GM19193 (cell line): ENCODE measurements around the gene CCL2.

Experiments used
- POLR2A ChIP-seq: IDR thresholded peaks from 4 replicates; pipeline ENCODE4 v1.6.1; 2011; ENCODE audit not compliant: insufficient read depth, insufficient read length; ENCODE audit errors: extremely low read depth

CCL2 gene

DNA sequence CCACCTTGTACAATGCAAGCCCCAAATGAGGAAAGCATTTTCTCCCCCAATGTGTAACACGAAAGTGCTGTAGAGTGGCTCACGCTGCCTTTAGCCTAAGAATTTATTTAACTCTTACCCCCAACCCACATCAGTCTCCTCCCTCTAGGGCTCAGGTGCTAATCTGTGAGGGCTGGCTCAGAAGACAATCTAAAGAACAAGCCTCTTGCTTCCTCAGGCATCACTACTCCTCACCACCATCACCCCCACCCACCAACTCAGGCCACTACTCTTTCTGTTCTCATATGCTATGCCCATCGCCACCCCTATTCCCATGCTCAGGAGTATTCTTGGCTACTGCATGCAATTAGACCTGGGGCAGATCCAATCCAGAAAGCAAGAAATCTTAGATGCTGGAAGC, 3.9 kb upstream of the CCL2 start:
- TF ChIP-seq POLR2A: no peak

DNA sequence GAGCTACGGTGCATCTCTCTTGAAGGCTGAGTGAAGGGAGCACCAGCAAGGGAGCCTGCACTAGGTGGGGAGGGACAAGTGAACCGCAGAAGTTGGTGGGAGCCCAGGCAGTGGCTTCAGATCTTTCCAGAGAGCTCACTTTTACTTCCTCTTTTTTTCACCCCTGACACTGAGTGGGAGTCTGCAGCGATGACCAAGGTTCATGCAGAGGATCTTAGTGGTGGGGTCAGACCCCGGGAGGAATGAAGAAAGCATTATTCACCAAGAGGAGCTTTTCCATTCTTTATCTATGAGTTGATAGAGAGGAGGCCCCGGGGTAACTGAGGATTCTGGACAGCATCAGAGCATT, 3.0 kb upstream of the CCL2 start:
- TF ChIP-seq POLR2A: no peak

DNA sequence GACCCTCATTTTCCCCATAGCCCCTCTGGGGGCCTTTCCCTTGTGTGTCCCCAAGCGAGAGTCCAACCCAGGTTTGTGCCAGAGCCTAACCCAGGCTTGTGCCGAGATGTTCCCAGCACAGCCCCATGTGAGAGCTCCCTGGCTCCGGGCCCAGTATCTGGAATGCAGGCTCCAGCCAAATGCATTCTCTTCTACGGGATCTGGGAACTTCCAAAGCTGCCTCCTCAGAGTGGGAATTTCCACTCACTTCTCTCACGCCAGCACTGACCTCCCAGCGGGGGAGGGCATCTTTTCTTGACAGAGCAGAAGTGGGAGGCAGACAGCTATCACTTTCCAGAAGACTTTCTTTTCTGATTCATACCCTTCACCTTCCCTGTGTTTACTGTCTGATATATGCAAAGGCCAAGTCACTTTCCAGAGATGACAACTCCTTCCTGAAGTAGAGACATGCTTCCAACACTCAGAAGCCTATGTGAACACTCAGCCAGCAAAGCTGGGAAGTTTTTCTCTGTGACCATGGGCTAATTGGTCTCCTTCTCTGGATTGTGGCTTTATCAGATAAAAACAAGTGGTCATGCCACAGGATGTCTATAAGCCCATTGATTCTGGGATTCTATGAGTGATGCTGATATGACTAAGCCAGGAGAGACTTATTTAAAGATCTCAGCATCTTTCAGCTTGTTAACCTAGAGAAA, 2.5 kb upstream of the CCL2 start:
- TF ChIP-seq POLR2A: no peak

DNA sequence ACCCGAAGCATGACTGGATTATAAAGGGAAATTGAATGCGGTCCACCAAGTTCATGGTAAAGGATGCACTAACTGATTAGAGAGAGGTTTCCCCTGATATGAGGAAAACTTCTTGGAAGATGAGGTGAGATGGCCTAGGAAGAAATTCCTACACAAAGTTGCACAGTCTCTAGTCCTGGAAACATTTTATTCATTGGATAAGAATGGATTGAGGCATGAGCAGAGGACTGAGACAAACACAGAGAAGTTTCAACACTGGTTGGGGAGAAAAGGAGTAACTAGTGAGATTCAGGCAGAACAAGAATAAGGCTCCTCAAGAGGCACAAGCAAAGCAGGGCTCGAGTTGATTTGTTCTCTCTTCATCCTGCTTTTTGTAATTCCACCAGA, 2.0 kb upstream of the CCL2 start:
- no peak for TF ChIP-seq POLR2A

DNA sequence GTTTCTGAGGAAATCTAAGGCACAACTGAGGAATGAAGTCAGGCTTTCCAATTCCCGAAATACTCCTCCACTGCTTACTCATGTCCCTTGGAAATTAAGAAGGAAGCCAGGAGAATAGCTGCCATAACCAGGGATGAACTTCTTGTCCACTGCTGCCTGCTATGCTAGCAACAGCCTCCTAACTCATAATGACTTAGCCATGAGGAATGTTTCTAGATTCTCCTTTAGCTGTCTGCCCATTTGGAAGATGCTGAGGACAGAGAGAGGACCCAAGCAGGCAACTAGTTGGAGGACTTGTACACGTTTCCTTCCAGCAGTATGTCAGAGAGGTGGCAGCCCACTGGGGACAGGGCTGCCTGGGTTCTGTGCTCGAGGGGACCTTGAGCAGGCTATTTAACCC, 939 bp upstream of the CCL2 start:
- TF ChIP-seq POLR2A: no peak

DNA sequence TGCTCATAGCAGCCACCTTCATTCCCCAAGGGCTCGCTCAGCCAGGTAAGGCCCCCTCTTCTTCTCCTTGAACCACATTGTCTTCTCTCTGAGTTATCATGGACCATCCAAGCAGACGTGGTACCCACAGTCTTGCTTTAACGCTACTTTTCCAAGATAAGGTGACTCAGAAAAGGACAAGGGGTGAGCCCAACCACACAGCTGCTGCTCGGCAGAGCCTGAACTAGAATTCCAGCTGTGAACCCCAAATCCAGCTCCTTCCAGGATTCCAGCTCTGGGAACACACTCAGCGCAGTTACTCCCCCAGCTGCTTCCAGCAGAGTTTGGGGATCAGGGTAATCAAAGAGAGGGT, 272 bp downstream of the CCL2 start:
- TF ChIP-seq POLR2A: no peak

DNA sequence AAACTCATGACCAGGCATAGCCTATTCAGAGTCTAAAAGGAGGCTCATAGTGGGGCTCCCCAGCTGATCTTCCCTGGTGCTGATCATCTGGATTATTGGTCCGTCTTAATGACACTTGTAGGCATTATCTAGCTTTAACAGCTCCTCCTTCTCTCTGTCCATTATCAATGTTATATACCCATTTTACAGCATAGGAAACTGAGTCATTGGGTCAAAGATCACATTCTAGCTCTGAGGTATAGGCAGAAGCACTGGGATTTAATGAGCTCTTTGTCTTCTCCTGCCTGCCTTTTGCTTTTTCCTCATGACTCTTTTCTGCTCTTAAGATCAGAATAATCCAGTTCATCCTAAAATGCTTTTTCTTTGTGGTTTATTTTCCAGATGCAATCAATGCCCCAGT, 756 bp downstream of the CCL2 start:
- TF ChIP-seq POLR2A: no peak

DNA sequence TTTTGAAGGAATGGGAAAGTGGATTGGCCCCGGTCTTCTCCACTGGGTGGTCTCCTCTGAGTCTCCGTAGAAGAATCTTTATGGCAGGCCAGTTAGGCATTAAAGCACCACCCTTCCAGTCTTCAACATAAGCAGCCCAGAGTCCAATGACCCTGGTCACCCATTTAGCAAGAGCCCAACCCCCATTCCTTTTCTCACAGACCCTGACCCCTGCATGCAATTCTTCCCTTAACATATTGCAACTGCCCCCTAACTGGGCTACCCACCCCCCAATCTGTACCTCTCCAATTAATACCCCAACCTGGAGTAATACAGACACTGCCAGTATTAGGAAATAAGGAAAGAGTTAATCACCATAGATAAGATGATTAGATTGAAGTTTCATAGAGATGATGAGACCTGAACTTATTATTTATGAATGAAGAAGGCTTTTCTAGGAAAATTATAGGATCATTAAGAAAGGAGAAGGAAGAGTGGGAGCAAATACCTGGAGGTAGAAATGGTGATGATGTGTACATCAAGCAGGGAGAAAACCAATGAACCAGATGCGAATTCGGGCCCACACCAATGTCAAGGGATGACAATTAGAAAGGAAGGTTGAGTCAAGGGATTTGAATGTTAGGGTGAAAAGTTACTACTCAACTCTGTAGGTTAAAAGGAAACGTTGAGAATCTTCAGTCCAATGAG, 2.4 kb downstream of the CCL2 start:
- TF ChIP-seq POLR2A: no peak

DNA sequence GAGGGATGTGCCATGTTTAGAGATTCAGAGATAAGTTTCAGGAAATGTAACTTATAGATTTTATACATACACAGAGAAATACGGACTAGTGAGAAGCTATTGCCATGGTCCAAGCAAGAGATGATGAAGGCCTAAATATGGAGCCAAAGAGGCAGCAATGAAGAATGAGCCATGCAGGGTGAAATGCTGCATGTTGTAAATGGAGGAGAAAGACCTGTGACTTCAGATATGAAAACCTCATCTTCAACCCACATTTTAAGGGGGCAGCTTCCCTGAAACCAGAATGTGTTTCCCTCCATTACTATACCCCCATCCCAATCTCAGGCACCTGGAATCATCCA, 2.9 kb downstream of the CCL2 start:
- TF ChIP-seq POLR2A: no peak

DNA sequence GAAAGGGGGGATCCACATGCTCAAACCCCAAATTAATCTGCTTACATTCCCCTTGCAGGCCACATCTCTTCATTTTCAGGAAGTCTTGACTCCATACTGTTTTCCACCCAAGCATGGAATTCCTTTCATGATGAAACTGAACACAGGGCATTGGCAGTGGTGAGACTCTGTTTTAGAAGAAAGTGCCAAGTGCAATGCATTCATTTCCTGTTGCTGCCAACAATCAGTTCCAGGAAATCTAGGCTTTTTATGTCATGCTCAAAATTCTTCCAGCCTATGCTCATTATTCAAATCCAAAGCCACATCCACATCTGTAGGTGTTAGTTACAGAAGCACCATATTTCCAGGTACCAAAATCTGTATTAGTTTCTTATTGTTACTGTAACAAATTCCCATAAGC, 4.1 kb downstream of the CCL2 start:
- no peak for TF ChIP-seq POLR2A

DNA sequence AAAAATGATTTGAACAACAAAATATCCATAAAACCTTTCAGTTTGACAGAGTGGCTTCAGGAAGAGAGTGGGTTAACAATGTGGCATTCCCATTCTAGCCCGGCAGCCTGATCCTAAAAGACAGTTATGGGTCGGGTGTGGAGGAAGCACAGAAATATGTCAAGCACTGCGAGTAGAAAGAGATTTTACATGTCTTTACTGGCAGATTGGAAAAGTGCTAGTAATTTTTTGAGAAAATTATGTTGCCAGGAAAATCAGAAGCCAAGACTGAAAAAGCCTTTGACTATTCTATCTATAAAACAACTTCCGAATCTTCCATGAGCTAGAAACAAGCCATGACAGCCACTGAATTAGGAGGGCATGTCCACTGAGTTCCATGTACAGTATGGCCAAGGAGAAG, 5.8 kb downstream of the CCL2 start:
- no peak for TF ChIP-seq POLR2A

DNA sequence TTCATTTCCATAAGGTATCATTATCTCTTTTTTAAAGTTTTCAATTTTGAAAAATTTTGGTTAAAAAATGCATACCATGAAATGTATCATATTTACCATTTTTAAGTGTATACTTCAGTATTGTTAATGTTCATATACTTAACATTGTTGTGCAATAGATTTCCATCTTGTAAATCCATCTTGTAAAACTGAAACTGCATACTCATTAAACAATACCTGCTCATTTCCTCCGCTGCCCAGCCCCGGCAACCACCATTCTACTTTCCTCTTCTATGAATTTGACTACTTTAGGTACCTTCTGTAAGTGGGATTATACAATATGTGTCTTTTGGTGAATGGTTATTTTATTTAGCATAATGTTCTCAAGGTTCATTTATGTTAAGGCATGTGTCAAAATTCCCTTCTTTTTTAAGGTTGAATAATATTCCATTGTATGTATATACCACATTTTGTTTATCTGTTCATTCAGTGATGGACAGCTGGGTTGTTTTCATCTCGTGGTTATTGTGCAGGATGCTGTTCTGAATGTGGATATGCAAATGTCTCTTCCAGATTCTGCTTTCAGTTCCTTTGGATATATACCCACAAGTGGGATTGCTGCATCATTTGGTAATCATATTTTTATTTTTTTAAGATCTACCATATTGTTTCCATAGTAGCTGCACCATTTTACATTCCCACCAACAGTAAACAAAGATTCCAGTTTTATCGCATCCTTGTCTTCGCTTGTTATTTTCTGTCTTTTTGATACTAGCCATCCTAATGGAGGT, 6.7 kb downstream of the CCL2 start:
- TF ChIP-seq POLR2A: no peak

DNA sequence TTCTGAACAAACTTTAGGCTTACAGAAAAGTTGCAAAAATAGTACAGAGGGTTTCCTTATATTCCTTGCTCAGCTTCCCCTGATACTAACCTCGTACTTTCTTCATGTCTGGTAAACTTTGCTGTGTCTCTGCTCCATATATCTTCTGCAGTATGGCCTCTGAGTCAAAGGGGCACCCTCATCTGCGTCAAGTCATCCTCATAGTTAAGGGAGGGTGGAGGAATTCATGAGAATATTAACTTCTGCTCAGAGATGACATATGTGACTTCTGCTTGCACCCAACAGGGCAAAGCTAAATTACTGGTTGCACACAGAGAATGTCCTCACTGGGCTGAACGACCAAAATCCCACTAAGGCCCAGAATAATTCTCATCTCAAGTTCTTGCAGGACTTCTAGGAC, 10.6 kb downstream of the CCL2 start:
- no peak for TF ChIP-seq POLR2A

DNA sequence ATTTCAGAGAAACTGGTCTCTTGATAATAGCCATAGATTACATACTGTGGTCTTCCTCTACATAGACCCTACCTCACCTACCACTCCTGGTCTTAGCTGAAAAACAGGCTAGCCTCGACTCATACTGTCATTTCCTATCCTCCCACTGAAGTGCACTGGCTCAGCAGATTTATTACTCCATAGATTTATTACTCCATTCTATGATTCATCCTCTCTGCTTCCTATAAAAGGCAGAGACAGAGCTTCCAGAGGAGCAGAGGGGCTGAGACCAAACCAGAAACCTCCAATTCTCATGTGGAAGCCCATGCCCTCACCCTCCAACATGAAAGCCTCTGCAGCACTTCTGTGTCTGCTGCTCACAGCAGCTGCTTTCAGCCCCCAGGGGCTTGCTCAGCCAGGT, 14.9 kb downstream of the CCL2 start, which contains the start of gene CCL7:
CCL7 (plus strand) TSS at position 253 of the 400 bp plus-strand sequence; CDS start at position 323, 70 bp downstream.
- TF ChIP-seq POLR2A: no peak

DNA sequence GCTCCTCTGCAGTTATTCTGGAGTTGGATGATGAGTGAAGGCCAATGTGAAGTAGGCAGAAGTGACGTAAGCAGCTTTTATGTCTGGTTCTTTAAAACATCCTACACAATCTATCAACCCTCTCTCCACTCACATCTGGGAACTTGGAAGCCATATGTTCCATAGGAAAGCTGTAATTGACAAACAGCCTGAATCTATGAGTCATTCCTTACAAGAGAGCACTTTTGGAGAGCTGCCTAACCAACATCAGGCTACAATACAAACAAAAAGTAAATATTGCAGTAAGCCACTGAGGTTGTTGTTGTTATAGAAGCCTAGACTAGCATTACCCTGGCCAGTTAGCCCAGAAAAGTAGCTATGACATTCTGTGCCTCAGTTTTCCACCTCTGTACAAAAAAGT, 20.8 kb downstream of the CCL2 start:
- TF ChIP-seq POLR2A: no peak

DNA sequence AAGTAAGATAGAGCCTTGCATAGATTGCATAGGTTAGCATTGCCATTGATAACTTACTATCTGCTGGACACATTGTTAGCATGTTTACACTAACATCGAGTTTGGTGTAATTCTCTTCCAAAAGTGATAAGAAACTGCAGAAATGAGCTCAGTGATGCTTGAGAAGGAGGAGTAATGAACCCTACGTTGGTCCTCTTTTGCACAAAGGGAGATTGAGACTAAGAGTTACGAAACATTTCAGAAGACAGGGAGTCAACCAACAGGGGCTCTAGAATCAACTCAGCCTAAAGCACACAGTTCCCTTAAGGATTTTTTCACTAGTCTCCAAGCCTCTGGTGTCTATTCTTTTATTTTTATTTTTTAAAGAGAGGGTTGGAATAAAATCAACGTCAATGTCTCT, 21.7 kb downstream of the CCL2 start:
- no peak for TF ChIP-seq POLR2A
